NCI-H1417 treated with DMSO at 0.1 percent for 48 hours (cell line): ENCODE data around the gene KRT2.
A peak's percentile ranks its signal among the peaks of the same experiment; 100 is the strongest.

Experiments used
- DNase-seq: peaks from one replicate; lab custom pipeline; 2025; lab: John Stamatoyannopoulos, UW

KRT2 gene

DNA sequence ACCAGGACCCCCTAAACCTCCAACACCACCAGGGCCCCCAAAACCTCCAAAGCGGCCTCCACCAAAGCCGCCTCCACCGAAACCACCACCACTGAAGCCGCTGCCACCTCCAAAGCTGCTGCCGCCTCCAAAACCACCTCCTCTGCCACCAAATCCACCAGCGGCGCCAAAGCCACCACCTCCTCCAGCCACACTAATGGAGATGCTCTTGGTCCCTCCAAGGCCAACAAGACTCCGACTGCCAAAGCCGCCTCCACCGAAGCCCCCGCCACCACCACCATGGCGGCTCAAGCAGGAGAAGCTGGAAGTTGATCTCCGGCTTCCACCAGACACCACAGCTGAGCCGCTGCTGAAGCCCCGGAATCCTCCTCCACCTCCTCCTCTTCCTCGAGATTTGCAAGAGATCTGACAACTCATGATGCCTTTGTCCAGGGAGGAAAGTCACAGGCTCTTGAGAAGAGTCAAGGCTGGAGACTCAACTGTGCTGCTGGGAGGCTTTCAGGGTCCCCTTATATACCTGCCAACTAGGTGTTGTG is at the start of gene KRT2:
Gene KRT2 (minus strand): TSS at position 486 of the 536 bp plus-strand sequence. CDS start 69 bp downstream, at position 417.
- no peak for DNase-seq

- no peak for DNase-seq
Observed at GRCh38 chr12:52701281-52701680, 49.3 kb upstream of the KRT2 start.

DNA sequence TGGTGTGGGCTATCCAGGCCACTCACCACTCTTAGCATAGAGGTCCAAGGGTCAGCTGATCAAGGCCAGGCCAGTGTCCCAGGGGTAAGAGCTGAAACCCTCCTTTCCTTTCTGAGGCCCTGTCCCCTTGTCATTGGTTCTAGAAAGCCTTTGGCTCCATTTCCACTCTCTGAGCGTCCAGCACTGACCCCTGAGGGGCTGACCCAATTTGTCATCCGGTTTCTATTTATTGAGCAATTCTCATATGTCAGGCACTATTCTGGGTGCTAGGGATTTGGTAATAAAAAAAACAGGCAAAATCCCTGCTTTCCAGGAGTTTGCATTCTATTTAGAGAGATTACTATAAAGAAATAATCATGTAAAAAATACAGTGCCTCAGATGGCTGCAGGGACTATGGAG is 47.9 kb upstream of the KRT2 start:
- no peak for DNase-seq

DNA sequence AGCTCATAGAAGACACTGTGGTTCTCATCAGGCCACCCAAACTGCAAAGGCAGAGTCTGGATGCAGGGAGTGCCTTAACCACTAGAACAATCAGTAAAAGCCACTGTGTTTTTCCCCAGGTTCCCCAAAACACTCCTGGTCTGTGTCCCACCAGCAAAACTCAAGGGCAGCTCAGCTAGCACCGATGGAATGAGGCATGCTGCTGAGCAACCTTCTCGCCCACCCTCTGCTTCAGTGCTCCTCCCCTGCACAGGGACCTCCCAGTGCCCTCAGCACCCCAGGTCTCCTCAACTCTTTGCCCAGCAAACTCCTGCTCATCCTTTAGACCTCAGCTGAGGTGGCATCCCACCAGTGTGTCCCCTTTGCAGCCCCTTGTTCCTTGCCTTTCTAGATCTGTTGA is 47.4 kb upstream of the KRT2 start:
- DNase-seq, result no peak

GRCh38 chr12:52698651-52699340 is 46.8 kb upstream of the KRT2 start:
- DNase-seq, result no peak

DNA sequence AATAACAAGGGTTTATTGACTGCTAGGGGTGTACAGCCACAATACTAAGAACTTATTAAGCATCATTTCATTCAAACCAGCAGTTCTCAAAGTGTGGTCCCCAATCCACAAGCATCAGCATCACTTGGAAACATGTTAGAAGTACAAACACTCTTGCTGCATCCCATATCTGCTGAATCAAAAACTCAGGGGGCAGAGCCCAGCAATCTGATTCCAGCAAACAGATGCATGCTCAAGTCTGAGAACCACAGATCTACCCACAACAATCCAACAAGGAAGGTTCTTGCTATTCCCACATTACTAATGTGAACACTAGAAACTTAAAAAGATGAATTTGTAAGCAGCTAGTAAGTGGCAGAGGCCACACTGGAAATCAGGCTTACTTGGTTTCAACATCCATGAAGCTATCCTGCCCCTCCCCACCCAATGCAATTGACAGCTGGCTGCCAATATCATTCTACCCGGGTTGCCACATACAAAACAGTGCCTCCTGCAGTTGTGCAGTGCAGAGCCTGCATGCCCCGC is 45.1 kb upstream of the KRT2 start:
- no peak for DNase-seq

- no peak for DNase-seq
Observed at GRCh38 chr12:52696588-52696987, 44.6 kb upstream of the KRT2 start.

GRCh38 chr12:52695039-52695438 is 43.0 kb upstream of the KRT2 start:
- no peak for DNase-seq

GRCh38 chr12:52694151-52694550 is 42.1 kb upstream of the KRT2 start:
- no peak for DNase-seq

GRCh38 chr12:52693261-52693660 is 41.2 kb upstream of the KRT2 start:
- no peak for DNase-seq

- DNase-seq, result no peak
Observed at GRCh38 chr12:52692254-52692653, 40.2 kb upstream of the KRT2 start.

- DNase-seq, result no peak
Observed at GRCh38 chr12:52691841-52692150, 39.8 kb upstream of the KRT2 start.

DNA sequence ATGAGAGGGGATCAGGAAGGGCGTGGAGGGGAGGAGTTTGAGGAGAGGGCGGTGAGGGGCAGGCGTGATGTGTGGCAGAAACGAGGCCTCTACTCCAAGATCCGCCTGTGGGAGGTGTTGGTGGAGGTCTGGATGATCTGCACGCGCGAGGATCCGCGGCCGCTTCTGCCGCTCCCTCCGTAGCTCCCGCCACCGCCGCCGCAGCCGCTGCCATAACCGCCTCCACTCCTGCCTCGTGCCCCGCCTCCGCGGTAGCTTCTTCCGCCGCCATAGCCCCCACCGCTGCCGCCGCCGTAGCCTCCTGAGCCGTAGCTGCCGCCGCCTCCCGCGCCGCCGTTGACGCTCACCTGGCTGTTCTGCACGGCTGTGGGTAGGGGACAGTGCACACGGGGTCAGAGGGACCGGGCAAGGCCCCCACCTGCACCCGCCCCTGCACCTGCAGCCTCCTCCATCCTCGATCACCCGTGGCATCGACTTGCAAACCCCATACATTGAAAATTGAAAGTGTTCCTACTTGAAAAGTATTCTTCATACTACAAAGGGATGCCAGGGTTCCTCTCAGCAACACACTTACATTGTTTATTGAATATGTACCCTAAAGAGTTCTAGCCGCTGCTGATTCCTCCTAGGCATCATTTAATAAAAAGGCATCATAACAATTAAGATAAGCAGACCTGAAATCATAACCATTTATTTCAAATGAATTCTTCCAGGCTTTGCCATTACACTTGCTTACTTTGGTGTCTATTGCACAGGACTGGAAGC is 39.2 kb upstream of the KRT2 start:
- peak; percentile 60 for DNase-seq

DNA sequence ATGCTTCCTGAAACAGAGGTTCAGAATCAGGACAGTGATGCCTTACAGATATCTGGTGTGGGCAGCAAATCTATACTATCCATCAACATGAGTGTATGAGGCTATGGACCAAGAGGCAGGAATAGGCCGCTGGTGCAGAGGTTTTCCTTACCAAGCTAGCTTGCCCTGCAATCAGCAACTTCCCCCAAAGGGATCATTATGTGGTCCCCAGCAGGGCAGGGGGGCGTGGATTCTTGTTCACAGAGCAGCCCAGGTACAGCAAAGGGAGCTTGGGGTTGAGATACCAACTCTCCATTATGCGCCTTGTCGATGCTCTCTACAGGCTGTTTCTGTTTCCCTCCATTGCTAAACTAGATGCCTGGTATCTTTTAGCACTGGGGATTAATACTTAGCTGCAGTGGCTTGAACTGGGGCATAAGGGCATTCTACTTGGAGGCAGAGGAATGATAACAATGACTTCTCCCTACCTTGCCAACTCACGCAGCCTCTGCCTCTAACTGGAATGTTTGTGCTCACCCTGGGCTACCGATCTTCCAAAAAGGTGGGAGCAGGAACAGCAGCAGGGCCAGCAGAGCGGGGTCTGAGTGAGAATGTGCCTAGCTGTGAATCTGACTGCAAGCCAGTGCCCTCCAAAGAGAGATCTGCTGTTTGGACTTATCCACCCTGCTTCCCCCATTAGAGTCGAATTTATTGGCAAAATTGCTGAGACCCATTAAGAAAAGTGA is 38.5 kb upstream of the KRT2 start:
- DNase-seq, result no peak

DNA sequence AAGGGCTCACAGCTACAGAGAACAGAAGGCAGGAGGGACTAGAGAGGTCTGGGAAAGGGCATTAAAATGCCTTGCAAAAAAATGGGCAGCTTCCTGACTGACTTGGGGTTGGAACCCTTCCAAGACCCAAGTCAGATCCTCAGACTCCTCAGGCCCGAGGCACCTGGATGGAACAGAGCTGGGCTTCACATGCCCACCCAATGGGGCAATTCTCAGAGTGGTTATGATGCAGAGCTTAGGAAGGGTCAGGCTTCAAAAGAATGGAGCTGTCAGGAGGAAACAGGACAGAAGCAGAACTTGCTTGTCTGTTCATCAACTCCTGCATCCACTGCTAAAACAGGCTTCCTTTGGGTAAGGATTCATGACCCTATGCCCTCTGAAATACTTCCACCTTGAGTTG is 37.9 kb upstream of the KRT2 start:
- DNase-seq, result no peak

- no peak for DNase-seq
Observed at GRCh38 chr12:52689239-52689638, 37.2 kb upstream of the KRT2 start.

DNA sequence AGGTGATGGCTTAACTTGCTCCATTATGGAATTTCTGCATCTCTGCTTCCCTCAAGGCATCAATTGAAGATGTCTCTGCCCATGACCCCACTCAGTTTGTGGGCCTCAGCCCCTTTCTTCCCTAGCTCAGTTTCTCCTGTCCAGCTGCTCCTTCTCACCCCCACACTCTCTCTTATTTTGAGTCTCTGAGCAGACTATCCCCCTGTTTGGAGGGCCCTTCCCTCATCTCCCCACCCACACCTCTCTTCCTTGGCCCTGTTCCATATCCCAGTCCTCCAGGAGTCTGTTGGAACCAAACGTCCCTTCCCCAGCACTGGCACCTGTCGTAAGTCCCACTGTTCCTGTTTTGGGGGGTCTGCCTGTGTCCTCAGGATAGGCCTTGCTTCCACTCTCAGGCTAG is 36.5 kb upstream of the KRT2 start:
- no peak for DNase-seq

DNA sequence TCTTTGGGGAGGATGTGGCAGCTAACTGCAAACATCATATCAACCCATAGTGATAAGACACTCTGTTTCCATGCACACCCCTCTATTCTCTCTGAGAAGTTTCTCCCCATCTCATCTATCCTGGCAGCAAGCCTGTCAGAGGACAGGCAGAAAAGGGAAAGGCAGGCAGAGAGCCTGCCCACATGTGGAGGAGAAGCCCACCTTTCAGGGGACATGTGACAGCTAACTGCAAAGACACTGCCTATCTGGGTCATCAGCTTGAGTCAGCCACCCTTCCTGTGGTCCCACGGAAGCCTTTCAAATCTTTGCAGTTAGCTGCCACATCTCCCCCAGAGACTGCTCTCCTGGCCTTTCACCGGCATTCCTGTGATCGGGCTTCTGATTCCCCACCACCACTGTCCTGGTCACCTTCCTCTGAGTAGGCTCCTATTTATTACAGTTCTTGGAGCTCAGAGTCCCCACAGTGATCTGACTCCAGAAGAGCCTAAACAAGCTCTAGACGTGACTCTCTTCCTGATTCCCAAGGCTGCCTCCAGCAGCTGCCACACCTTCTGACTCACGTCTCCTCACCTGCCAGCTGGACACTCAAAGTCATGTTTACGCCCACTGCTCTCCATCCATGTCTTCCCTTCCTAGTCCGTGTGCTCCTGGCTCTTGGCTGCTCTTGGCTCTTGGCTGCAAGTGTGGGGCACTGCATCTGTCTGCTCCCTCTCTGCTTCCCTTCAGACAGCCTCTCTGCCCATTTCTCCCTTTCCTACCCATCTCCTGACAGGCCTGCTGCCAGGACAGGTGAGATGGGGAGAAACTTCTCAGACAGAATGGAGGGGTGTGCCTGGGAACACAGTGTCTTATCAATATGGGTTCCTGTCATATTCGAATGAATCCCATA is 35.7 kb upstream of the KRT2 start:
- no peak for DNase-seq

DNA sequence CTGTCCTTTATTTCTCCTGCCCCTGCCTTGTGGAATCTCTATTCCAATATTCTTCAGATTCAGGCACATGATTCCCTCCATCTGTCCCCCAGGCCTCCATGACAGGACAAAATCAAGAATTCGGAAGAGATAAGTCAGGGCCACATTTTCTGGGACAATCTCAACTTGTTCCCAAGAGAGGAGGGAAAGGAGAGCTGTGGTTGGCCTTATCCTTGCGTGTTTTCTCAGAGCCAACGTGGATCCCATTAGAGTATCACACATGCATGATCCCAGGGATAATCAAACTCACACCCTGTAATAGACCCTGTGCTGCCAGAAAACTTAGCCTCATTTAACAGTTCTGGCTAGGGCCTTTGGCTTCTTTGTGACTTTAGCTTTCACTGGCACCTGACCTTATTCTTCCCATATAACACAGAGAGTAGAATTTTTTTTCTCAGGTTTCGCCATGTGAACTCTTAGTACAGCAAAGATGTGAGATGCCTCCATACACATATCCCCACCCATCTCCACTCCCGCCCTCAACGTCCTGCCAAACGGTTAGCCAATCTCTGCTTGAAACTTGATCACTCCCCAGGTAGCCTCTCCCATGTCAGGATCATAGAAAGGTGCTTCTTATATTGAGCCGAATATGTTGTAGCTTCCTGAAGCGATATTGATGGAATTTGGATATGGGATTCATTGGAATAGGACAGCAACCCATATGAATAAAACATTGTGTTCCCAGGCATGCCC is 34.9 kb upstream of the KRT2 start:
- no peak for DNase-seq

DNA sequence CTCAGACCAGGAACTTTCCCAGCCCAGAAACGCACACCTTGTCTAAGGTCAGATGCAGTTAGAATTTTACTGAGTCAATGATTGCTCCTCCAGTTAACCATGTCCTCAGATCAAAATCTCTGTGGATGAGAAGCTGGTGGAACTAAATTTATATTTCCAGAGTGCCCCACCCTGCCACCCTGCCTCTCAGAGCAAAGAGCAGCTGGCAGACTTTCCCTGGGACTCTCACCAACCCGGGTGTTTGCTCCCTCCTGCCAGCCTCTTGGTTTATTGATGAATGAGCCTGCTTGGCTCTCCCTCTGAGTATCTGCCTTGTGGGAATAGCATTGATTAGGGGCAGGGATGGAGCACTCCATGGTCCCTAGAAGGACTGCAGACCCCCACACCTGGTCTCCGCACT is 34.1 kb upstream of the KRT2 start:
- no peak for DNase-seq

- no peak for DNase-seq
Observed at GRCh38 chr12:52685406-52685890, 33.4 kb upstream of the KRT2 start.
